ENCODE data around the gene CLEC7A. TPM values are rescaled to one million over a fixed set of nuclear protein-coding genes. Genes with fewer than 3 reads are reported as not detected.

CLEC7A gene
- total RNA-seq, 1 experiment from 2014 or later = not detected

DNA sequence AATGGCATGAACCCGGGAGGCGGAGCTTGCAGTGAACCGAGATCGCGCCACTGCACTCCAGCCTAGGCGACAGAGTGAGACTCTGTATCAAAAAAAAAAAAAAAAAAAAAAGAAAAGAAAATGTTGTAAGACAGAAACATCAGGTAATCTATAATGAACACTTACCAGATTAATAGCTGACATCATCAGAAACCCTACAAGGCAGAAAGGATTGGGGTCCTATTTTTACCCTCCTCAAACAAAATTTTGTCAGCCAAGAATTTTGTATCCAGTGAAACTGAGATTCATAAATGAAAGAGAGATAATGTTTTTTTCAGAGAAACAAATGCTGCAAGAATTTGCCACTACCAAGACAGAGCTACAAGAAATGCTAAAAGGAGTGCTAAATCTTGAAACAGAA lies 45.3 kb downstream of the CLEC7A start:
- no peak for DNase-seq
- Mint-ChIP-seq H3K36me3 (ENCODE audit: insufficient read depth in 1 of 3, low read depth in 3 of 3) (peaks cover 0 to 11% (median 0%) of the 10 kb centered on the region in 3 experiments; a peak in 2 of 7 replicates), H3K27me3 (ENCODE audit: low read depth) (no peaks in the 10 kb centered on the region), H3K27ac (no peak overlapping the region), H3K9me3 (peaks cover 5 to 10% of the 10 kb centered on the region in 2 experiments; a peak in 3 of 5 replicates), H3K4me3 (no peak overlapping the region), H3K4me1 (peaks cover 7 to 9% of the 10 kb centered on the region in 2 experiments)
- Histone ChIP-seq H4K8ac (replicated peaks; ENCODE audit: insufficient read length, low read depth, low read length) (no peak overlapping the region), H3K4me1 (ENCODE audit: insufficient read depth, low read length) (no peaks in the 10 kb centered on the region; the same call in 1 of the 2 replicates), H3K79me1 (ENCODE audit: insufficient read depth, low read depth, low read length, poor library complexity, severe bottlenecking) (no peaks in the 10 kb centered on the region), H2BK120ac (ENCODE audit: low read depth, low read length, poor library complexity, severe bottlenecking) (no peak overlapping the region), H4K91ac (ENCODE audit: insufficient read length, low read depth, low read length) (no peak overlapping the region), H3K4ac (ENCODE audit: low read depth, low read length) (no peak overlapping the region), H3K27ac (ENCODE audit: insufficient read length, low read depth, low read length) (no peak overlapping the region), H2AK5ac (ENCODE audit: insufficient read length, low read length) (no peak overlapping the region), H3K23ac (ENCODE audit: insufficient read length, low read depth, low read length) (no peak overlapping the region), H3K27me3 (ENCODE audit: insufficient read depth, low read length) (no peaks in the 10 kb centered on the region), H2BK15ac (ENCODE audit: low read depth, low read length) (no peak overlapping the region), H2BK12ac (ENCODE audit: insufficient read length, low read depth, low read length) (no peak overlapping the region), H3K4me2 (ENCODE audit: insufficient read depth, insufficient read length, low read length) (no peak overlapping the region), H3K56ac (ENCODE audit: insufficient read length, low read depth, low read length) (no peak overlapping the region), H2BK5ac (ENCODE audit: insufficient read length, low read length) (no peak overlapping the region), H3K9me3 (ENCODE audit: control insufficient read depth, low read depth, low read length) (no peaks in the 10 kb centered on the region), H3T11ph (ENCODE audit: low read length) (no peak overlapping the region), H3K14ac (ENCODE audit: insufficient read depth, low read length) (no peak overlapping the region), H3K18ac (ENCODE audit: insufficient read length, low read depth, low read length) (no peak overlapping the region), H2AFZ (ENCODE audit: low read length) (no peak overlapping the region), H3K23me2 (ENCODE audit: insufficient read length, low read depth, low read length, poor library complexity, severe bottlenecking) (no peaks in the 10 kb centered on the region), H2BK20ac (ENCODE audit: low read depth, low read length, poor library complexity, severe bottlenecking) (no peak overlapping the region), H4K5ac (ENCODE audit: insufficient read length, low read depth, low read length) (no peak overlapping the region), H3K9ac (ENCODE audit: extremely low read depth, insufficient read length, low read length) (no peak overlapping the region), H4K20me1 (ENCODE audit: control insufficient read depth, insufficient read depth, insufficient read length) (no peaks in the 10 kb centered on the region), H3K79me2 (ENCODE audit: insufficient read depth, low read length) (no peaks in the 10 kb centered on the region)
- TF ChIP-seq, protein P1, sequence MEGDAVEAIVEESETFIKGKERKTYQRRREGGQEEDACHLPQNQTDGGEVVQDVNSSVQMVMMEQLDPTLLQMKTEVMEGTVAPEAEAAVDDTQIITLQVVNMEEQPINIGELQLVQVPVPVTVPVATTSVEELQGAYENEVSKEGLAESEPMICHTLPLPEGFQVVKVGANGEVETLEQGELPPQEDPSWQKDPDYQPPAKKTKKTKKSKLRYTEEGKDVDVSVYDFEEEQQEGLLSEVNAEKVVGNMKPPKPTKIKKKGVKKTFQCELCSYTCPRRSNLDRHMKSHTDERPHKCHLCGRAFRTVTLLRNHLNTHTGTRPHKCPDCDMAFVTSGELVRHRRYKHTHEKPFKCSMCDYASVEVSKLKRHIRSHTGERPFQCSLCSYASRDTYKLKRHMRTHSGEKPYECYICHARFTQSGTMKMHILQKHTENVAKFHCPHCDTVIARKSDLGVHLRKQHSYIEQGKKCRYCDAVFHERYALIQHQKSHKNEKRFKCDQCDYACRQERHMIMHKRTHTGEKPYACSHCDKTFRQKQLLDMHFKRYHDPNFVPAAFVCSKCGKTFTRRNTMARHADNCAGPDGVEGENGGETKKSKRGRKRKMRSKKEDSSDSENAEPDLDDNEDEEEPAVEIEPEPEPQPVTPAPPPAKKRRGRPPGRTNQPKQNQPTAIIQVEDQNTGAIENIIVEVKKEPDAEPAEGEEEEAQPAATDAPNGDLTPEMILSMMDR (conservative IDR thresholded peaks at IDR 0.05) = no peak
- WGBS (ENCODE audit: extremely low coverage, insufficient read length, low lambda C conversion rate) = no CpG with 5 or more reads among the region's 6 CpGs
